T-helper 9 cell (primary cell): ENCODE measurements around the gene CYSRT1.

ENCODE experiments used
- DNase-seq: peaks from one replicate; pipeline ENCODE4 v3.0.0-alpha.2; 2020

The CYSRT1 gene

GRCh38 chr9:137273095-137273490 lies 48.1 kb downstream of the CYSRT1 start:
- no peak for DNase-seq

GRCh38 chr9:137273611-137274320 lies 48.8 kb downstream of the CYSRT1 start:
- no peak for DNase-seq

GRCh38 chr9:137275203-137275587 lies 50.2 kb downstream of the CYSRT1 start:
- no peak for DNase-seq
